Mesenchymal stem cell (in vitro differentiated cells and primary cell): ENCODE measurements around the gene LY86.

Experiments used
- DNase-seq: peaks from one replicate; pipeline ENCODE4 v3.0.0-alpha.2; 2013
- H2AFZ ChIP-seq: one replicate; pipeline ENCODE4 v1.6.1; 2013; ENCODE audit warnings: low read depth, mild to moderate bottlenecking, control low read depth, inconsistent platforms, low read length, moderate library complexity
- H2AK5ac ChIP-seq: 2 replicates; pipeline ENCODE4 v1.6.1; 2013; ENCODE audit warnings: low read length, moderate library complexity, mild to moderate bottlenecking, inconsistent platforms; ENCODE audit not compliant: severe bottlenecking
- H2BK120ac ChIP-seq: one replicate; pipeline ENCODE4 v1.6.1; 2013; ENCODE audit warnings: low read depth, mild to moderate bottlenecking, inconsistent platforms, low read length, moderate library complexity
- H2BK12ac ChIP-seq, 2 experiments: one replicate each; pipeline ENCODE4 v1.6.1; 2013; ENCODE audit warnings: inconsistent platforms in 2 of 2, low read length in 2 of 2, mild to moderate bottlenecking in 2 of 2, moderate library complexity in 2 of 2, control low read depth in 1 of 2
- H2BK15ac ChIP-seq: one replicate; pipeline ENCODE4 v1.6.1; 2013; ENCODE audit warnings: mild to moderate bottlenecking, low read depth, inconsistent platforms; ENCODE audit not compliant: poor library complexity, severe bottlenecking
- H2BK5ac ChIP-seq: 2 replicates; pipeline ENCODE4 v1.6.1; 2013; ENCODE audit warnings: low read depth, mild to moderate bottlenecking, low read length, control low read depth, inconsistent platforms; ENCODE audit not compliant: poor library complexity, severe bottlenecking
- H3K14ac ChIP-seq, 2 experiments: one replicate each; pipeline ENCODE4 v1.6.1; 2013; ENCODE audit warnings: inconsistent platforms in 2 of 2, low read length in 2 of 2, control low read depth in 1 of 2, mild to moderate bottlenecking in 1 of 2, moderate library complexity in 1 of 2
- H3K18ac ChIP-seq, 2 experiments: one replicate each; pipeline ENCODE4 v1.6.1; 2013; ENCODE audit warnings: inconsistent platforms in 2 of 2, low read length in 2 of 2, control low read depth in 1 of 2, low read depth in 1 of 2, mild to moderate bottlenecking in 1 of 2
- H3K23ac ChIP-seq, 2 experiments: one replicate each; pipeline ENCODE4 v1.6.1; 2013; ENCODE audit warnings: inconsistent platforms in 2 of 2, low read length in 2 of 2, mild to moderate bottlenecking in 2 of 2, moderate library complexity in 2 of 2, control low read depth in 1 of 2
- H3K27ac ChIP-seq: 2 replicates; pipeline ENCODE4 v1.5.1; 2013; ENCODE audit warnings: mild to moderate bottlenecking, moderate library complexity, low read length, control low read depth, inconsistent platforms; ENCODE audit not compliant: poor library complexity, severe bottlenecking
- H3K27me3 ChIP-seq, 2 experiments: 2 replicates each; pipeline versions ENCODE4 v1.6.1 to v1.7.0; 2013; ENCODE audit warnings: low read length in 2 of 2, mild to moderate bottlenecking in 2 of 2, moderate library complexity in 2 of 2, control low read depth in 1 of 2, inconsistent platforms in 1 of 2; ENCODE audit not compliant: control insufficient read depth in 1 of 2, insufficient read depth in 1 of 2
- H3K36me3 ChIP-seq, 2 experiments: 2 replicates each; pipeline versions ENCODE4 v1.6.1 to v1.7.0; 2013; ENCODE audit warnings: low read length in 2 of 2, control low read depth in 1 of 2, inconsistent platforms in 1 of 2, low read depth in 1 of 2, mild to moderate bottlenecking in 1 of 2; ENCODE audit not compliant: insufficient read depth in 2 of 2, control insufficient read depth in 1 of 2
- H3K4ac ChIP-seq, 2 experiments: one replicate each; pipeline ENCODE4 v1.6.1; 2013; ENCODE audit warnings: inconsistent platforms in 2 of 2, low read length in 2 of 2, mild to moderate bottlenecking in 2 of 2, moderate library complexity in 2 of 2, control low read depth in 1 of 2, low read depth in 1 of 2
- H3K4me1 ChIP-seq: 2 replicates; pipeline ENCODE4 v1.6.1; 2013; ENCODE audit warnings: low read depth, low read length, control low read depth; ENCODE audit not compliant: control insufficient read depth, insufficient read depth
- H3K4me2 ChIP-seq: 2 replicates; pipeline ENCODE4 v1.6.1; 2013; ENCODE audit warnings: low read length, mild to moderate bottlenecking, inconsistent platforms; ENCODE audit not compliant: poor library complexity, severe bottlenecking
- H3K4me3 ChIP-seq, 2 experiments: 2 replicates each; pipeline versions ENCODE4 v1.5.1 to v1.7.0; 2013; ENCODE audit warnings: low read length in 2 of 2, mild to moderate bottlenecking in 2 of 2, control low read depth in 1 of 2, low read depth in 1 of 2; ENCODE audit not compliant: insufficient read depth in 1 of 2
- H3K79me1 ChIP-seq: replicated peaks from 2 replicates; pipeline ENCODE4 v1.6.1; 2013; ENCODE audit warnings: mild to moderate bottlenecking, control low read depth, low read length, inconsistent platforms; ENCODE audit not compliant: poor library complexity, severe bottlenecking
- H3K9ac ChIP-seq: 2 replicates; pipeline ENCODE4 v1.7.0; 2013; ENCODE audit warnings: mild to moderate bottlenecking, low read length, moderate library complexity
- H3K9me3 ChIP-seq: 2 replicates; pipeline ENCODE4 v1.7.0; 2013; ENCODE audit warnings: mild to moderate bottlenecking, low read length; ENCODE audit not compliant: control insufficient read depth
- H4K8ac ChIP-seq: one replicate; pipeline ENCODE4 v1.6.1; 2013; ENCODE audit warnings: inconsistent platforms, mild to moderate bottlenecking, low read length, moderate library complexity
- H4K91ac ChIP-seq: one replicate; pipeline ENCODE4 v1.6.1; 2013; ENCODE audit warnings: mild to moderate bottlenecking, low read length, inconsistent platforms
- WGBS: methylation state at CpG from one replicate; pipeline ENCODE4 v1.1.7; 2013; ENCODE audit warnings: mixed read lengths; 5-methylcytosine and 5-hydroxymethylcytosine counted together

The LY86 gene

DNA sequence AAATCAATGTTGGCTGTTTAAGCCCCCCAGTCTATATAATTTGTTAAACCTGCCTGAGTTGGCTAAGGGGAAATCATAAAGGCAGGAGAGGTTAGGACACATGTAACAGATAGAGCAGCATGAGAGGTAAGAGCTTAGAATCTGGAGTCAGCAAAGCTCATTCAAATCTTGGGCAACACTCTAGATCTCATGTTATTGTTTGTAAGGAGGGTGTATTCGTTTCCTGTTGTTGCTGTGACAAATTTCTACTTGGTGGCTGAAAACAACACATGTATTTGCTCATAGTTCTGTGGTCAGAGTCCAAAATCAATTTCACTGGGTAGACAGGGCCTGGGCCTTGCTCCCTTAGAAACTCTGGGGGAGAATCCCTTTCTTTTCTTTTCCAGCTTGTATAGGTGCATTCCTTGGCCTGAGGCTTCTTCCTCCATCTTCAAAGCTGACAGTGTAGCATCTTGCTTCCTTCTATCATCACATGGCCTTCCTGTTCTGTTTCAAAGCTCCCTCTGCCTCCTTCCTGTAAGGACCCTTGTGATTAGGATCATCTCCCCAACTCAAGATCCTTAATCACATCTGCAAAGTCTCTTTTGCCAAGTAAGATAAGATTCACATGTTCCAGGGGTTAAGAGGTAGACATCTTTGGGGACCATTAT is 4.4 kb downstream of the LY86 start:
- H3K27ac ChIP-seq: no peak overlapping the region

DNA sequence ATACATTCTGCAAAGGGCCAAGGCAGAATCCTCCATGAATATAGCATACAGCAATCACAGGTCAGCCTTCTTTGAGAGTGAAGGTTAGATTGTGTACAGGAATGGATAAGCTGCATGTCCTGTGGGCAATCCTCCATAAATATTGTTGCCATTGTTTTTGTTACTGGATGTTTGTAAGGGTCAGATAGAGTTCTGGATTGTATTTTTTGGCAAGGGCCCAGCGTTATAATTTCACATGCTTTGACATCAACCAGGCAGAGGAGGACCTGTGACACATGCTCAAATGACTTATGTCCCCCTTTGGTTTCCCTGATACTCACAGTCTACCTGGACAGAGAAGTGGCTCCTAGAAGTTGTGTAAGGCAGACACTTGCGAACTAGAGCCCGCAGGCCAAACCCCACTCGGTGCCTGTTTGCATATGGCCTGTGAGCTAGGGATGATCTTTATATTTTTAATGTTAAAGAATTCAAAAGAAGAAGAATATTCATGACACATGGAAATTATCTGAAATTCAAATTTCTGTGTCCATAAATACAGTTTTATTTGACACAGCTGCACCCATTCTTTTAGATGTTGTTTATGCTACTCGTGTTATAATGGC is 5.4 kb downstream of the LY86 start:
- H2AK5ac ChIP-seq: no peak overlapping the region
- DNase-seq: no peak
- no peak overlapping the region for H4K91ac ChIP-seq
- no peaks in the 10 kb centered on the region for H3K79me1 ChIP-seq
- no peak overlapping the region for H3K4ac ChIP-seq
- H3K23ac ChIP-seq: no peak overlapping the region
- no peak overlapping the region for H2BK5ac ChIP-seq
- no peak overlapping the region for H3K27ac ChIP-seq
- H3K4me2 ChIP-seq: no peak overlapping the region
- WGBS: 78% methylated on average over 5 of the region's 5 CpGs
- no peak overlapping the region for H2BK15ac ChIP-seq
- no peak overlapping the region for H4K8ac ChIP-seq
- H2BK120ac ChIP-seq: no peak overlapping the region
- no peaks in the 10 kb centered on the region for H3K36me3 ChIP-seq
- H3K27me3 ChIP-seq: peaks cover 0 to 18% of the 10 kb centered on the region in 2 experiments
- H3K18ac ChIP-seq: no peak overlapping the region
- no peaks in the 10 kb centered on the region for H3K4me1 ChIP-seq
- no peak overlapping the region for H3K14ac ChIP-seq
- H3K9me3 ChIP-seq: no peaks in the 10 kb centered on the region
- H3K9ac ChIP-seq: no peak overlapping the region
- no peak overlapping the region for H2AFZ ChIP-seq
- no peak overlapping the region for H3K4me3 ChIP-seq
- H2BK12ac ChIP-seq: no peak overlapping the region

More for the DNA sequence above, 4.4 kb downstream of the LY86 start:
- Histone ChIP-seq H2BK15ac (no peak overlapping the region), H3K9me3 (no peaks in the 10 kb centered on the region), H2BK120ac (no peak overlapping the region), H2AK5ac (no peak overlapping the region), H2AFZ (no peak overlapping the region), H3K4me1 (no peaks in the 10 kb centered on the region), H3K14ac (no peak overlapping the region), H3K9ac (no peak overlapping the region), H2BK5ac (no peak overlapping the region), H3K18ac (no peak overlapping the region), H3K4ac (no peak overlapping the region), H3K4me3 (no peak overlapping the region), H3K23ac (no peak overlapping the region), H3K4me2 (no peak overlapping the region), H4K91ac (no peak overlapping the region), H3K36me3 (no peaks in the 10 kb centered on the region), H3K79me1 (no peaks in the 10 kb centered on the region), H3K27me3 (peaks cover 0 to 17% of the 10 kb centered on the region in 2 experiments), H2BK12ac (no peak overlapping the region), H4K8ac (no peak overlapping the region)
- 5% methylated on average over 1 of the region's 1 CpG for WGBS
- DNase-seq: no peak

GRCh38 chr6:6595025-6595424 is 6.5 kb downstream of the LY86 start:
- no peaks in the 10 kb centered on the region for H3K36me3 ChIP-seq
- H2BK15ac ChIP-seq: no peak overlapping the region
- no peak overlapping the region for H3K4me3 ChIP-seq
- no peak overlapping the region for H2AK5ac ChIP-seq
- WGBS: 79% methylated on average over 3 of the region's 3 CpGs
- no peak overlapping the region for H3K27ac ChIP-seq
- no peak overlapping the region for H3K9ac ChIP-seq
- H3K23ac ChIP-seq: no peak overlapping the region
- no peak overlapping the region for H2BK120ac ChIP-seq
- no peaks in the 10 kb centered on the region for H3K79me1 ChIP-seq
- no peak overlapping the region for H2AFZ ChIP-seq
- peaks cover 0 to 17% of the 10 kb centered on the region in 2 experiments for H3K27me3 ChIP-seq
- H4K8ac ChIP-seq: no peak overlapping the region
- no peak overlapping the region for H4K91ac ChIP-seq
- no peak overlapping the region for H3K14ac ChIP-seq
- H3K4me1 ChIP-seq: no peaks in the 10 kb centered on the region
- H2BK12ac ChIP-seq: no peak overlapping the region
- H3K9me3 ChIP-seq: no peaks in the 10 kb centered on the region
- H3K4me2 ChIP-seq: no peak overlapping the region
- H2BK5ac ChIP-seq: no peak overlapping the region
- no peak for DNase-seq
- H3K4ac ChIP-seq: no peak overlapping the region
- no peak overlapping the region for H3K18ac ChIP-seq

DNA sequence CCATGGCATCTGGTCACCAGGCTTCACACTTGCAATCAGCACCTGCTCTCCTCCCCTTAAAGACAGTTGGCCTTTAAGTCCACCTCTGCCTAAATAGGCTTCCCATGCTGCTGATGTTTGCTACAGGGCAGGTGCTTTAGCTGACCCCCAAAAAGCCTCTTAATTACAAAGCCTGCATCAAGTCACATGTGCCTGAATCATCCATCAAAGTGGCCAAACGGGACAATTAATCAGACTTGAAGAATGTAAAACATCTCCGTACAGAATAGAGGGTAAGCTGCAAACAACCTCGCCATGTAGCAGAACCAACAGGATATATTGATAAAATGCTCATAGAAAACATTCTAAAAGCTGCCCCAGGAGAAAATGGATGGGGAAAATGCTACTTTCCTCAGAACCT is 7.4 kb downstream of the LY86 start:
- no peak overlapping the region for H3K14ac ChIP-seq
- H3K79me1 ChIP-seq: no peaks in the 10 kb centered on the region
- H2BK12ac ChIP-seq: no peak overlapping the region
- H3K9ac ChIP-seq: no peak overlapping the region
- H2AFZ ChIP-seq: no peak overlapping the region
- H3K4ac ChIP-seq: no peak overlapping the region
- H2BK5ac ChIP-seq: no peak overlapping the region
- H3K23ac ChIP-seq: no peak overlapping the region
- H3K27me3 ChIP-seq: peaks cover 0 to 17% of the 10 kb centered on the region in 2 experiments
- H3K27ac ChIP-seq: no peak overlapping the region
- H2BK120ac ChIP-seq: no peak overlapping the region
- H2AK5ac ChIP-seq: no peak overlapping the region
- no CpG with 5 or more reads among the region's 3 CpGs for WGBS
- H3K4me2 ChIP-seq: no peak overlapping the region
- H3K4me1 ChIP-seq: no peaks in the 10 kb centered on the region
- DNase-seq: no peak
- H2BK15ac ChIP-seq: no peak overlapping the region
- H4K91ac ChIP-seq: no peak overlapping the region
- no peak overlapping the region for H3K18ac ChIP-seq
- H4K8ac ChIP-seq: no peak overlapping the region
- no peak overlapping the region for H3K4me3 ChIP-seq
- no peaks in the 10 kb centered on the region for H3K36me3 ChIP-seq
- no peaks in the 10 kb centered on the region for H3K9me3 ChIP-seq
